HepG2 (cell line): ENCODE measurements around the gene CSKMT. TPM values are rescaled to one million over a fixed set of nuclear protein-coding genes. Genes with fewer than 3 reads are reported as not detected.

Source experiments
- ARNT ChIP-seq: fragments of 450-650 bp; IDR thresholded peaks from 2 replicates; pipeline ENCODE4 v1.6.1; 2017
- ATF1 ChIP-seq: IDR thresholded peaks from 2 replicates; pipeline ENCODE4 v1.6.1; 2016; ENCODE audit warnings: mild to moderate bottlenecking, control low read depth
- BRD4 ChIP-seq: sonication (generic); formaldehyde crosslinking; IDR thresholded peaks from 2 replicates; pipeline ENCODE4 v1.4.0; 2020; ENCODE audit warnings: missing genetic modification reagents
- FOXP1 ChIP-seq, 2 experiments: fragments of 450-650 bp in 1 of 2; IDR thresholded peaks; 2 replicates each; pipeline ENCODE4 v1.6.1; 2017 to 2018; ENCODE audit warnings: antibody characterized with exemption in 1 of 2
- PPARG ChIP-seq: conservative IDR thresholded peaks from 2 replicates; pipeline ENCODE4 v1.6.1; 2016; ENCODE audit warnings: missing biosample characterization, missing genetic modification reagents
- RORA ChIP-seq: sonication (generic); formaldehyde crosslinking; IDR thresholded peaks from 2 replicates; pipeline ENCODE4 v1.5.0; 2020; ENCODE audit warnings: mild to moderate bottlenecking, missing genetic modification reagents, moderate library complexity
- ZBTB44 ChIP-seq: sonication (generic); formaldehyde crosslinking; IDR thresholded peaks from 2 replicates; pipeline ENCODE4 v1.4.0; 2020; ENCODE audit warnings: missing genetic modification reagents
- ZBTB46 ChIP-seq: sonication (generic); formaldehyde crosslinking; IDR thresholded peaks from 2 replicates; pipeline ENCODE4 v1.4.0; 2020; ENCODE audit warnings: mild to moderate bottlenecking, missing genetic modification reagents, borderline replicate concordance
- ZNF30 ChIP-seq: sonication (generic); formaldehyde crosslinking; IDR thresholded peaks from 2 replicates; pipeline ENCODE4 v1.5.0; 2020; ENCODE audit warnings: mild to moderate bottlenecking, missing genetic modification reagents
- ZNF329 ChIP-seq: sonication (generic); formaldehyde crosslinking; IDR thresholded peaks from 2 replicates; pipeline ENCODE4 v1.9.0; 2021; ENCODE audit warnings: low read depth, mild to moderate bottlenecking, missing genetic modification reagents
- ZNF354B ChIP-seq: sonication (generic); formaldehyde crosslinking; IDR thresholded peaks from 2 replicates; pipeline ENCODE4 v1.8.0; 2022; ENCODE audit warnings: mild to moderate bottlenecking, missing genetic modification reagents
- ZNF431 ChIP-seq: sonication (generic); formaldehyde crosslinking; IDR thresholded peaks from 2 replicates; pipeline ENCODE4 v1.9.0; 2022; ENCODE audit warnings: missing genetic modification reagents, low read depth, mild to moderate bottlenecking, borderline replicate concordance
- ZNF468 ChIP-seq: sonication (generic); formaldehyde crosslinking; IDR thresholded peaks from 2 replicates; pipeline ENCODE4 v1.8.0; 2022; ENCODE audit warnings: mild to moderate bottlenecking, moderate library complexity, missing genetic modification reagents
- polyA plus RNA-seq, 8 experiments: library from polyadenylated mRNA; depleted of rRNA in 3 of 8; stranded (reverse) in 7 of 8; unstranded in 1 of 8; fragments of >200 nt; fragmentation: Illumina TruSeq in 4 of 8; extraction: Trizol in 4 of 8; gene quantifications; 2 replicates each; pipeline versions ENCODE4 v1.2.1 to v1.2.3, GENCODE V29; 2011 to 2016; ENCODE audit warnings: low read depth in 4 of 8, missing spikeins in 1 of 8, mixed read lengths in 1 of 8; ENCODE audit not compliant: insufficient read depth in 1 of 8
- total RNA-seq, 5 experiments: library from RNA; depleted of rRNA; stranded (reverse); fragments of >200 nt; fragmentation: Illumina TruSeq; extraction: Trizol; gene quantifications; 2 replicates each; pipeline ENCODE4 v1.2.3, GENCODE V29; 2016; ENCODE audit warnings: low read depth in 1 of 5
- TF ChIP-seq, protein P1 (sequence below): sonication (generic); formaldehyde crosslinking; IDR thresholded peaks from 2 replicates; pipeline ENCODE4 v1.4.0; 2020; ENCODE audit warnings: missing genetic modification reagents
- TF ChIP-seq, protein P2 (sequence below): sonication (generic); formaldehyde crosslinking; IDR thresholded peaks from 2 replicates; pipeline ENCODE4 v1.5.0; 2020; ENCODE audit warnings: missing genetic modification reagents, mild to moderate bottlenecking, borderline replicate concordance
- TF ChIP-seq, protein P3 (sequence below): sonication (generic); formaldehyde crosslinking; IDR thresholded peaks from 2 replicates; pipeline ENCODE4 v1.9.0; 2021; ENCODE audit warnings: missing genetic modification reagents, borderline replicate concordance

CSKMT gene
- total and polyA plus RNA-seq, 2 of the 13 experiments (the other 11 are each of a cell fraction or from before 2014, with no cell fraction given) = 7.6 to 31.8 TPM

DNA sequence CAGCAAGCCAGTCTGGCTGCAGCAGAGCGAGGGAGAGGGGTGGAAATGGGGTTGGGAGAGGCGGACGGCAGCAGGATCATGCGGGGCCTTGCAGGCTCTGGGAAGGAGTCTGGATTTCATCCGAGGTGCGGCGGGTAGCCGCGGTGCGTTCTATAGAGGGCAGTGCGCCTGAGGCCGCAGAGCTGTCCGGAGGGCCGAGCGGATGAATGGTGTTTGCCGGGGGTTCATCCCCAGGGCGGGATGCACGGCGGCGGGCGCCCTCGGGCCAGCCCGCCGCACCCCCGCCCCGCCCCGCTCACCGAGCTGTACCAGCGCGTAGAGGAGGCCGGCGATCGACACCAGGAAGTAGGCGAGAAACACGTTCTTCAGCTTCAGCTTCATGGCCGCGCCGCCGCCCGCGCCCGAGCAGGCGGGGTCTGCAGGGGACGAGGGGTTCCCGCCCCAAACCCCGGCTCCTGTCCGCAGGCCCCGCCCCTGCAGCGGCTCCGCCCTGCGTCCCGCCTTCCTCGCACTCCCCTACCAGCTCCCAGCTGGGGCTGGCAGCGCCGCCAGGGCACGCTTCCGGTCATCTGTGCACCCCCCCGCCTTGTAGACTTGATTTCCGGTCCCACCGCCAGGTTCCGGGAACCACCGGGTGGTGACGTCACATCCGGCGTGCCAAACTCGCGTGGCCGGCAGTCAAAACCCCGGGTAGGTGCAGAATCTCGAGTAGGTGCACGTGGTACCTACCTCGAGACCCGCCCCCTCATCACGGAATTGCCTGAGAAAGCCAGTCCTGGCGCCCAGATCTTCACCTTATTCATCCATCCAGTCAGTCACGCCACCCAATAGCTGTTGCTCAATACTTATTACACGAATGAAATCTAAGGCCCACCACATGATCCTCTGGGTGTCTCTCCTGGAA, 43.3 kb upstream of the CSKMT start, which contains the start of gene B3GAT3 (continued):
- TF ChIP-seq ZNF468 (no peak), ZBTB46 (no peak), PPARG (CRISPR knock-in tag) (peak; percentile 28; the same call in 1 of the 2 replicates), FOXP1 (IDR thresholded peaks at IDR 0.05) (no peak), FOXP1 (CRISPR knock-in tag; IDR thresholded peaks at IDR 0.05) (no peak), ARNT (no peak), ZNF354B (CRISPR knock-in tag) (no peak), ZNF431 (CRISPR knock-in tag) (peak; percentile 76; the same call in 1 of the 2 replicates), ATF1 (CRISPR knock-in tag) (peak; percentile 92), ZBTB44 (no peak), RORA (CRISPR knock-in tag) (no peak), ZNF30 (CRISPR knock-in tag) (no peak), ZNF329 (CRISPR knock-in tag) (0 out of 2 replicates have a peak, but pooled peaks have one; percentile 50), BRD4 (no peak)
- TF ChIP-seq, protein P1, sequence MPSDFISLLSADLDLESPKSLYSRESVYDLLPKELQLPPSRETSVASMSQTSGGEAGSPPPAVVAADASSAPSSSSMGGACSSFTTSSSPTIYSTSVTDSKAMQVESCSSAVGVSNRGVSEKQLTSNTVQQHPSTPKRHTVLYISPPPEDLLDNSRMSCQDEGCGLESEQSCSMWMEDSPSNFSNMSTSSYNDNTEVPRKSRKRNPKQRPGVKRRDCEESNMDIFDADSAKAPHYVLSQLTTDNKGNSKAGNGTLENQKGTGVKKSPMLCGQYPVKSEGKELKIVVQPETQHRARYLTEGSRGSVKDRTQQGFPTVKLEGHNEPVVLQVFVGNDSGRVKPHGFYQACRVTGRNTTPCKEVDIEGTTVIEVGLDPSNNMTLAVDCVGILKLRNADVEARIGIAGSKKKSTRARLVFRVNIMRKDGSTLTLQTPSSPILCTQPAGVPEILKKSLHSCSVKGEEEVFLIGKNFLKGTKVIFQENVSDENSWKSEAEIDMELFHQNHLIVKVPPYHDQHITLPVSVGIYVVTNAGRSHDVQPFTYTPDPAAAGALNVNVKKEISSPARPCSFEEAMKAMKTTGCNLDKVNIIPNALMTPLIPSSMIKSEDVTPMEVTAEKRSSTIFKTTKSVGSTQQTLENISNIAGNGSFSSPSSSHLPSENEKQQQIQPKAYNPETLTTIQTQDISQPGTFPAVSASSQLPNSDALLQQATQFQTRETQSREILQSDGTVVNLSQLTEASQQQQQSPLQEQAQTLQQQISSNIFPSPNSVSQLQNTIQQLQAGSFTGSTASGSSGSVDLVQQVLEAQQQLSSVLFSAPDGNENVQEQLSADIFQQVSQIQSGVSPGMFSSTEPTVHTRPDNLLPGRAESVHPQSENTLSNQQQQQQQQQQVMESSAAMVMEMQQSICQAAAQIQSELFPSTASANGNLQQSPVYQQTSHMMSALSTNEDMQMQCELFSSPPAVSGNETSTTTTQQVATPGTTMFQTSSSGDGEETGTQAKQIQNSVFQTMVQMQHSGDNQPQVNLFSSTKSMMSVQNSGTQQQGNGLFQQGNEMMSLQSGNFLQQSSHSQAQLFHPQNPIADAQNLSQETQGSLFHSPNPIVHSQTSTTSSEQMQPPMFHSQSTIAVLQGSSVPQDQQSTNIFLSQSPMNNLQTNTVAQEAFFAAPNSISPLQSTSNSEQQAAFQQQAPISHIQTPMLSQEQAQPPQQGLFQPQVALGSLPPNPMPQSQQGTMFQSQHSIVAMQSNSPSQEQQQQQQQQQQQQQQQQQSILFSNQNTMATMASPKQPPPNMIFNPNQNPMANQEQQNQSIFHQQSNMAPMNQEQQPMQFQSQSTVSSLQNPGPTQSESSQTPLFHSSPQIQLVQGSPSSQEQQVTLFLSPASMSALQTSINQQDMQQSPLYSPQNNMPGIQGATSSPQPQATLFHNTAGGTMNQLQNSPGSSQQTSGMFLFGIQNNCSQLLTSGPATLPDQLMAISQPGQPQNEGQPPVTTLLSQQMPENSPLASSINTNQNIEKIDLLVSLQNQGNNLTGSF (CRISPR knock-in tag) = peak; percentile 17; the same call in 1 of the 2 replicates
- TF ChIP-seq, protein P2, sequence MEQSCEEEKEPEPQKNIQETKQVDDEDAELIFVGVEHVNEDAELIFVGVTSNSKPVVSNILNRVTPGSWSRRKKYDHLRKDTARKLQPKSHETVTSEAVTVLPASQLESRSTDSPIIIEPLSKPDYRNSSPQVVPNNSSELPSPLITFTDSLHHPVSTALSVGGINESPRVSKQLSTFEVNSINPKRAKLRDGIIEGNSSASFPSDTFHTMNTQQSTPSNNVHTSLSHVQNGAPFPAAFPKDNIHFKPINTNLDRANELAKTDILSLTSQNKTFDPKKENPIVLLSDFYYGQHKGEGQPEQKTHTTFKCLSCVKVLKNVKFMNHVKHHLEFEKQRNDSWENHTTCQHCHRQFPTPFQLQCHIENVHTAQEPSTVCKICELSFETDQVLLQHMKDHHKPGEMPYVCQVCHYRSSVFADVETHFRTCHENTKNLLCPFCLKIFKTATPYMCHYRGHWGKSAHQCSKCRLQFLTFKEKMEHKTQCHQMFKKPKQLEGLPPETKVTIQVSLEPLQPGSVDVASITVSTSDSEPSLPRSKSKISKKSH (CRISPR knock-in tag) = peak; percentile 32; the same call in 1 of the 2 replicates
- TF ChIP-seq, protein P3, sequence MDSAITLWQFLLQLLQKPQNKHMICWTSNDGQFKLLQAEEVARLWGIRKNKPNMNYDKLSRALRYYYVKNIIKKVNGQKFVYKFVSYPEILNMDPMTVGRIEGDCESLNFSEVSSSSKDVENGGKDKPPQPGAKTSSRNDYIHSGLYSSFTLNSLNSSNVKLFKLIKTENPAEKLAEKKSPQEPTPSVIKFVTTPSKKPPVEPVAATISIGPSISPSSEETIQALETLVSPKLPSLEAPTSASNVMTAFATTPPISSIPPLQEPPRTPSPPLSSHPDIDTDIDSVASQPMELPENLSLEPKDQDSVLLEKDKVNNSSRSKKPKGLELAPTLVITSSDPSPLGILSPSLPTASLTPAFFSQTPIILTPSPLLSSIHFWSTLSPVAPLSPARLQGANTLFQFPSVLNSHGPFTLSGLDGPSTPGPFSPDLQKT (CRISPR knock-in tag) = peak; percentile 44; the same call in 1 of the 2 replicates
